HepG2 (cell line): ENCODE results near the gene RAD50. TPM values are rescaled to one million over a fixed set of nuclear protein-coding genes. Genes with fewer than 3 reads are reported as not detected.

ENCODE experiments used
- ATAC-seq: fragments of 200-7000 bp; cut with Tn5 transposase; 3 replicates; pipeline ENCODE4 v1.9.1; 2020; ENCODE audit warnings: mild to moderate bottlenecking, moderate library complexity
- BruUV-seq: library from RNA; stranded (reverse); fragments of 400-500 nt; replicated peaks from 2 replicates; lab custom pipeline; 2021; lab: Mats Ljungman, UMichigan
- CTCF ChIA-PET: fragments of 300-600 bp; formaldehyde crosslinking; extraction: SDS; loops from one replicate; lab custom pipeline; 2021; ENCODE audit warnings: low total read pairs, inconsistent platforms, low intra/inter-chr PET ratio; lab: Yijun Ruan, JAX
- POLR2A ChIA-PET: fragments of 350-600 bp; sonication (Branson Sonifier 250); formaldehyde crosslinking; loops from one replicate; lab custom pipeline; 2020; ENCODE audit warnings: antibody characterized with exemption, inconsistent platforms; lab: Yijun Ruan, JAX
- DNase-seq: peaks from one replicate; pipeline ENCODE4 v3.0.0-alpha.2; 2015; ENCODE audit warnings: low spot score
- FAIRE-seq: peaks from 3 replicates; lab custom pipeline; 2011; peaks lifted over from hg19 to GRCh38; lab: Jason Lieb, UNC
- H2AFZ ChIP-seq: one replicate; pipeline ENCODE4 v1.6.1; 2011; ENCODE audit warnings: low read length, inconsistent platforms
- H3K27ac ChIP-seq: fragments of 300-600 bp; 3 replicates; pipeline ENCODE4 v1.8.0; 2011; ENCODE audit warnings: mixed run types, mild to moderate bottlenecking, mixed read lengths, low read length, inconsistent platforms; ENCODE audit not compliant: insufficient read depth; ENCODE audit errors: extremely low read length
- H3K27me3 ChIP-seq, 2 experiments: fragments of 200-600 bp in 1 of 2; 2 replicates in 1 of 2; 3 replicates in 1 of 2; pipeline versions ENCODE4 v1.6.0 to v1.8.0; 2011; ENCODE audit warnings: low read length in 2 of 2, mild to moderate bottlenecking in 2 of 2, moderate library complexity in 2 of 2, inconsistent platforms in 1 of 2; ENCODE audit not compliant: insufficient read depth in 2 of 2, control insufficient read depth in 1 of 2
- H3K36me3 ChIP-seq, 2 experiments: fragments of 200-600 bp in 1 of 2; replicated peaks in 1 of 2; 2 replicates in 1 of 2; 3 replicates in 1 of 2; pipeline versions ENCODE4 v1.5.1 to v1.8.0; 2011; ENCODE audit warnings: low read length in 2 of 2, inconsistent platforms in 1 of 2; ENCODE audit not compliant: insufficient read depth in 2 of 2, control insufficient read depth in 1 of 2
- H3K4me1 ChIP-seq: 2 replicates; pipeline ENCODE4 v1.5.1; 2012; ENCODE audit warnings: low read length, inconsistent platforms; ENCODE audit not compliant: insufficient read depth
- H3K4me2 ChIP-seq: 2 replicates; pipeline ENCODE4 v1.6.0; 2011; ENCODE audit warnings: low read depth, low read length, inconsistent platforms
- H3K4me3 ChIP-seq, 3 experiments: fragments of 200-600 bp in 1 of 3; sonication (generic), shearing (Covaris generic) in 1 of 3; replicated peaks in 1 of 3; 2 replicates each; pipeline ENCODE4 v1.5.1; 2011 to 2016; ENCODE audit warnings: low read length in 3 of 3, inconsistent platforms in 2 of 3, low read depth in 2 of 3, mild to moderate bottlenecking in 2 of 3, control low read depth in 1 of 3, mixed read lengths in 1 of 3; ENCODE audit not compliant: insufficient read depth in 1 of 3
- H3K79me2 ChIP-seq: one replicate; pipeline ENCODE4 v1.6.1; 2011; ENCODE audit warnings: low read length, inconsistent platforms; ENCODE audit not compliant: insufficient read depth
- H3K9ac ChIP-seq: 2 replicates; pipeline ENCODE4 v1.6.0; 2011; ENCODE audit warnings: mild to moderate bottlenecking, low read depth, low read length, inconsistent platforms; ENCODE audit not compliant: insufficient read depth
- H3K9me3 ChIP-seq: 2 replicates; pipeline ENCODE4 v1.5.1; 2012; ENCODE audit warnings: mild to moderate bottlenecking, low read length
- H4K20me1 ChIP-seq: 2 replicates; pipeline ENCODE4 v1.6.0; 2011; ENCODE audit warnings: inconsistent platforms, mild to moderate bottlenecking, low read length, moderate library complexity; ENCODE audit not compliant: insufficient read depth
- FOSL1 ChIP-seq: sonication (generic); formaldehyde crosslinking; IDR thresholded peaks from 2 replicates; pipeline ENCODE4 v1.9.0; 2021; ENCODE audit warnings: missing genetic modification reagents, borderline replicate concordance
- NFATC3 ChIP-seq: sonication (generic); formaldehyde crosslinking; IDR thresholded peaks from 2 replicates; pipeline ENCODE4 v1.5.1; 2020; ENCODE audit warnings: mild to moderate bottlenecking, missing genetic modification reagents
- NFRKB ChIP-seq: fragments of 450-650 bp; IDR thresholded peaks from 2 replicates; pipeline ENCODE4 v1.6.1; 2017
- SRSF4 ChIP-seq: fragments of 200-400 bp; formaldehyde crosslinking; IDR thresholded peaks from one replicate; pipeline ENCODE4 v1.6.1; 2018; ENCODE audit warnings: mild to moderate bottlenecking, low read depth, low read length, moderate library complexity; ENCODE audit not compliant: poor library complexity, severe bottlenecking
- ZNF280B ChIP-seq: sonication (generic); formaldehyde crosslinking; IDR thresholded peaks from 2 replicates; pipeline ENCODE4 v1.5.0; 2020; ENCODE audit warnings: missing genetic modification reagents, mild to moderate bottlenecking, borderline replicate concordance
- WGBS: methylation state at CpG from one replicate; pipeline ENCODE4 v1.1.6; 2017; ENCODE audit warnings: low lambda C conversion rate; 5-methylcytosine and 5-hydroxymethylcytosine counted together
- in situ Hi-C: cut with HindIII; loops from 2 replicates; pipeline ENCODE4 v1.10.0; 2017; ENCODE audit warnings: low pct_unique_long_range_greater_than_20kb; ENCODE audit not compliant: extremely low pct_ligation_motif_present
- intact Hi-C: fragments of 100-400 bp; cut with micrococcal nuclease; formaldehyde crosslinking; loops from one replicate; pipeline ENCODE4 v1.10.0; 2022; ENCODE audit not compliant: unreplicated experiment
- polyA plus RNA-seq, 8 experiments: library from polyadenylated mRNA; depleted of rRNA in 3 of 8; stranded (reverse) in 7 of 8; unstranded in 1 of 8; fragments of >200 nt; fragmentation: Illumina TruSeq in 4 of 8; extraction: Trizol in 4 of 8; gene quantifications; 2 replicates each; pipeline versions ENCODE4 v1.2.1 to v1.2.3, GENCODE V29; 2011 to 2016; ENCODE audit warnings: low read depth in 4 of 8, missing spikeins in 1 of 8, mixed read lengths in 1 of 8; ENCODE audit not compliant: insufficient read depth in 1 of 8
- total RNA-seq, 5 experiments: library from RNA; depleted of rRNA; stranded (reverse); fragments of >200 nt; fragmentation: Illumina TruSeq; extraction: Trizol; gene quantifications; 2 replicates each; pipeline ENCODE4 v1.2.3, GENCODE V29; 2016; ENCODE audit warnings: low read depth in 1 of 5
- TF ChIP-seq, protein P1 (sequence below): sonication (generic); formaldehyde crosslinking; IDR thresholded peaks from 2 replicates; pipeline ENCODE4 v1.8.0; 2022; ENCODE audit warnings: missing genetic modification reagents, mild to moderate bottlenecking, inconsistent platforms, borderline replicate concordance
- TF ChIP-seq, protein P2 (sequence below), 2 experiments: fragments of 450-650 bp in 1 of 2; sonication (generic) in 1 of 2; formaldehyde crosslinking in 1 of 2; IDR thresholded peaks; 2 replicates each; pipeline versions ENCODE4 v1.6.1 to v1.8.0; 2016 to 2022; ENCODE audit warnings: antibody characterized with exemption in 1 of 2, mild to moderate bottlenecking in 1 of 2, missing genetic modification reagents in 1 of 2

Gene RAD50
- total and polyA plus RNA-seq, 2 of the 13 experiments (the other 11 are each of a cell fraction or from before 2014, with no cell fraction given) = 19.2 to 23.4 TPM

GRCh38 chr5:132673488-132673887 lies 116.7 kb downstream of the RAD50 start:
- Histone ChIP-seq H3K4me2 (no peak overlapping the region), H4K20me1 (no peaks in the 10 kb centered on the region), H3K27ac (no peak overlapping the region), H3K4me1 (peaks cover 39% of the 10 kb centered on the region), H3K27me3 (peaks cover 1 to 21% of the 10 kb centered on the region in 2 experiments; a peak in 4 of 5 replicates), H3K36me3 (no peaks in the 10 kb centered on the region), H2AFZ (no peak overlapping the region), H3K4me3 (no peak overlapping the region), H3K9ac (no peak overlapping the region), H3K79me2 (no peaks in the 10 kb centered on the region), H3K9me3 (no peaks in the 10 kb centered on the region)
- FAIRE-seq (no peak), DNase-seq (no peak), ATAC-seq (no peak)
- intact Hi-C loops = loop anchor here (10.0 kb wide), 1 partner anchor 59 kb away; no protein-coding TSS in a partner anchor
- BruUV-seq = no TSS peak
- TF ChIP-seq NFRKB (no peak), NFATC3 (CRISPR knock-in tag) (no peak), FOSL1 (CRISPR knock-in tag) (no peak), ZNF280B (CRISPR knock-in tag) (no peak), SRSF4 (no peak)
- TF ChIP-seq, protein P1, sequence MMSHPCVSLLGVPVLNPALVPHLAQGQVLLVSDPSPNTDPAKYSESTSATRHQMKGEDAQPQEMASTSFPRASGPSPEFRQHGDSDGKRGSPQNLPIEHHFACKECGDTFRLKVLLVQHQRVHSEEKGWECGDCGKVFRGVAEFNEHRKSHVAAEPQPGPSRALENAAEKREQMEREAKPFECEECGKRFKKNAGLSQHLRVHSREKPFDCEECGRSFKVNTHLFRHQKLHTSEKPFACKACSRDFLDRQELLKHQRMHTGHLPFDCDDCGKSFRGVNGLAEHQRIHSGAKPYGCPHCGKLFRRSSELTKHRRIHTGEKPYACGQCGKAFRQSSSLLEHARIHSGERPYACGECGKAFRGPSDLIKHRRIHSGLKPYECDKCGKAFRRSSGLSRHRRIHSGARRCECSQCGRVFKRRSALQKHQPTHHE = no peak
- TF ChIP-seq, protein P2, sequence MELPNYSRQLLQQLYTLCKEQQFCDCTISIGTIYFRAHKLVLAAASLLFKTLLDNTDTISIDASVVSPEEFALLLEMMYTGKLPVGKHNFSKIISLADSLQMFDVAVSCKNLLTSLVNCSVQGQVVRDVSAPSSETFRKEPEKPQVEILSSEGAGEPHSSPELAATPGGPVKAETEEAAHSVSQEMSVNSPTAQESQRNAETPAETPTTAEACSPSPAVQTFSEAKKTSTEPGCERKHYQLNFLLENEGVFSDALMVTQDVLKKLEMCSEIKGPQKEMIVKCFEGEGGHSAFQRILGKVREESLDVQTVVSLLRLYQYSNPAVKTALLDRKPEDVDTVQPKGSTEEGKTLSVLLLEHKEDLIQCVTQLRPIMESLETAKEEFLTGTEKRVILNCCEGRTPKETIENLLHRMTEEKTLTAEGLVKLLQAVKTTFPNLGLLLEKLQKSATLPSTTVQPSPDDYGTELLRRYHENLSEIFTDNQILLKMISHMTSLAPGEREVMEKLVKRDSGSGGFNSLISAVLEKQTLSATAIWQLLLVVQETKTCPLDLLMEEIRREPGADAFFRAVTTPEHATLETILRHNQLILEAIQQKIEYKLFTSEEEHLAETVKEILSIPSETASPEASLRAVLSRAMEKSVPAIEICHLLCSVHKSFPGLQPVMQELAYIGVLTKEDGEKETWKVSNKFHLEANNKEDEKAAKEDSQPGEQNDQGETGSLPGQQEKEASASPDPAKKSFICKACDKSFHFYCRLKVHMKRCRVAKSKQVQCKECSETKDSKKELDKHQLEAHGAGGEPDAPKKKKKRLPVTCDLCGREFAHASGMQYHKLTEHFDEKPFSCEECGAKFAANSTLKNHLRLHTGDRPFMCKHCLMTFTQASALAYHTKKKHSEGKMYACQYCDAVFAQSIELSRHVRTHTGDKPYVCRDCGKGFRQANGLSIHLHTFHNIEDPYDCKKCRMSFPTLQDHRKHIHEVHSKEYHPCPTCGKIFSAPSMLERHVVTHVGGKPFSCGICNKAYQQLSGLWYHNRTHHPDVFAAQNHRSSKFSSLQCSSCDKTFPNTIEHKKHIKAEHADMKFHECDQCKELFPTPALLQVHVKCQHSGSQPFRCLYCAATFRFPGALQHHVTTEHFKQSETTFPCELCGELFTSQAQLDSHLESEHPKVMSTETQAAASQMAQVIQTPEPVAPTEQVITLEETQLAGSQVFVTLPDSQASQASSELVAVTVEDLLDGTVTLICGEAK (IDR thresholded peaks at IDR 0.05) = no peak
- TF ChIP-seq, protein P2 (CRISPR knock-in tag; IDR thresholded peaks at IDR 0.05) = no peak
- POLR2A ChIA-PET = interaction anchor here (1.2 kb wide), 1 partner anchor 134 kb away, joined by 3 read pairs; no protein-coding TSS in a partner anchor
- WGBS = 50% methylated on average over 1 of the region's 1 CpG
- in situ Hi-C loops = loop anchor here (25.0 kb wide), 1 partner anchor 286 kb away; no protein-coding TSS in a partner anchor
- CTCF ChIA-PET = no interaction called here
